Stimulated activated CD4-positive, alpha-beta T cell treated with anti-CD3 and anti-CD28 coated beads, Interleukin-1b, Interleukin-23, amount 100 ng/mL, for 48 hours (primary cell): ENCODE measurements around the gene KRT85.
"Not testable (repeated sequence)": the region's sequence is repeated elsewhere in the genome, so short reads cannot be mapped to it uniquely, and the experiment has no call there.

Experiments
- DNase-seq: peaks from one replicate; pipeline ENCODE4 v3.0.0-alpha.2; 2020

Gene KRT85

GRCh38 chr12:52366738-52367485 lies at the start of gene KRT85:
Gene KRT85 (minus strand): TSS chr12:52367481. CDS start chr12:52367405, 76 bp downstream.
- no peak for DNase-seq

- DNase-seq, result no peak
These were observed 49.5 kb upstream of the KRT85 start for GRCh38 chr12:52416795-52417194.

- DNase-seq, result no peak
These were observed 48.8 kb upstream of the KRT85 start for GRCh38 chr12:52415870-52416750.

- DNase-seq, result no peak
These were observed 47.7 kb upstream of the KRT85 start for GRCh38 chr12:52414936-52415335.

- DNase-seq, result no peak
These were observed 46.6 kb upstream of the KRT85 start for GRCh38 chr12:52413782-52414345.

- no peak for DNase-seq
These were observed 45.9 kb upstream of the KRT85 start for GRCh38 chr12:52413202-52413601.

GRCh38 chr12:52411815-52412214 lies 44.5 kb upstream of the KRT85 start:
- DNase-seq, result no peak

- DNase-seq, result not testable (repeated sequence)
These were observed 43.4 kb upstream of the KRT85 start for GRCh38 chr12:52410589-52411248.

- DNase-seq, result no peak
These were observed 40.6 kb upstream of the KRT85 start for GRCh38 chr12:52407918-52408317.

- DNase-seq, result no peak
These were observed 38.7 kb upstream of the KRT85 start, which contains the start of gene KRT82 for GRCh38 chr12:52405922-52406385. Gene KRT82 (minus strand): TSS chr12:52406335. CDS start chr12:52406277, 58 bp downstream.

GRCh38 chr12:52404951-52405350 lies 37.7 kb upstream of the KRT85 start:
- no peak for DNase-seq

GRCh38 chr12:52403561-52403960 lies 36.3 kb upstream of the KRT85 start:
- DNase-seq, result no peak

- no peak for DNase-seq
These were observed 35.7 kb upstream of the KRT85 start for GRCh38 chr12:52402873-52403540.

- DNase-seq, result no peak
These were observed 35.1 kb upstream of the KRT85 start for GRCh38 chr12:52402377-52402776.

- DNase-seq, result no peak
These were observed 34.6 kb upstream of the KRT85 start for GRCh38 chr12:52401926-52402325.

GRCh38 chr12:52401526-52401925 lies 34.2 kb upstream of the KRT85 start:
- no peak for DNase-seq

GRCh38 chr12:52400906-52401305 lies 33.6 kb upstream of the KRT85 start:
- no peak for DNase-seq

- DNase-seq, result no peak
These were observed 32.5 kb upstream of the KRT85 start for GRCh38 chr12:52399756-52400155.

- DNase-seq, result no peak
These were observed 30.9 kb upstream of the KRT85 start for GRCh38 chr12:52398176-52398575.

GRCh38 chr12:52396656-52397055 lies 29.4 kb upstream of the KRT85 start:
- no peak for DNase-seq

GRCh38 chr12:52395761-52396434 lies 28.6 kb upstream of the KRT85 start:
- no peak for DNase-seq
